Pancreas (tissue), 10 donors: ENCODE data around the gene AAMDC. TPM values are rescaled to one million over a fixed set of nuclear protein-coding genes. Genes with fewer than 3 reads are reported as not detected.
"Not testable (repeated sequence)": the region's sequence is repeated elsewhere in the genome, so short reads cannot be mapped to it uniquely, and the experiment has no call there.

Experiments
- ATAC-seq, 4 donors: fragments of 200-7000 bp; cut with Tn5 transposase; one replicate each; pipeline versions ENCODE4 v1.8.0 to v1.9.1; 2020; ENCODE audit warnings: mild to moderate bottlenecking in 4 of 4, moderate library complexity in 4 of 4
- DNase-seq, 6 donors: peaks; one replicate each; pipeline ENCODE4 v3.0.0-alpha.2; 2020
- FAIRE-seq: peaks from 2 replicates; lab custom pipeline; 2012; peaks lifted over from hg19 to GRCh38; lab: Jason Lieb, UNC
- H3K27ac ChIP-seq, 4 donors: fragments of 200-600 bp; sonication (generic); 1 replicate in 3 of 4; 2 replicates in 1 of 4; pipeline versions ENCODE4 v1.5.0 to v1.8.0; 2020
- H3K27me3 ChIP-seq, 4 donors: fragments of 200-600 bp; one replicate each; pipeline ENCODE4 v1.8.0; 2021
- H3K36me3 ChIP-seq, 3 donors: fragments of 200-600 bp; sonication (generic) in 1 of 3; one replicate each; pipeline versions ENCODE4 v1.5.0 to v1.8.0; 2020 to 2021
- H3K4me1 ChIP-seq, 3 donors: fragments of 200-600 bp; one replicate each; pipeline ENCODE4 v1.8.0; 2021
- H3K4me3 ChIP-seq, 4 donors: fragments of 200-600 bp; sonication (generic) in 2 of 4; one replicate each; pipeline versions ENCODE4 v1.5.0 to v1.8.0; 2020 to 2021
- H3K9me3 ChIP-seq, 4 donors: fragments of 200-600 bp; one replicate each; pipeline ENCODE4 v1.8.0; 2021
- CTCF ChIP-seq, 4 donors: fragments of 200-600 bp; sonication (generic) in 3 of 4; IDR thresholded peaks; one replicate each; pipeline versions ENCODE4 v1.5.0 to v1.8.0; 2021; ENCODE audit warnings: antibody characterized with exemption in 4 of 4
- WGBS, 2 donors: extraction: QIAGEN DNeasy Blood & Tissue Kit; methylation state at CpG; one replicate each; pipeline ENCODE4 v1.1.7; 2013; 5-methylcytosine and 5-hydroxymethylcytosine counted together
- intact Hi-C, 3 donors: fragments of 100-400 bp; cut with DNase I; formaldehyde crosslinking; loops; one replicate each; pipeline versions ENCODE4 v1.11.1 to v1.14.2; 2022
- polyA plus RNA-seq, 2 donors: library from polyadenylated mRNA; stranded (reverse); fragments of 200-250 nt; gene quantifications; one replicate each; pipeline ENCODE4 v1.2.3, GENCODE V29; 2013
- total RNA-seq, 6 donors: library from RNA; stranded (reverse); fragmentation: NEBNext Ultra II Directional in 4 of 6; extraction: Animal tissue kit (Norgen Biotek cat#: 25700) in 4 of 6; gene quantifications; one replicate each; pipeline versions ENCODE4 v1.2.1 to v1.2.4, GENCODE V29; 2021 to 2023
- donor health status: healthy with polysubstance abuse.
- donor health status: DM: no; HTN: no; CAD: no; lungs with moderate emphysema.
- donor health status: DM: no; HTN: no; CAD: no.
- donor health status: control.
- donor health status: control.
- donor health status: Bipolar disorder and iron deficiency.
- donor health status: DM: yes; HTN: yes; CAD: no.
- donor health status: DM: no; HTN: no; CAD: no.
- donor health status: DM: no; HTN: no; CAD: no.
- donor health status: DM: yes; HTN: yes; CAD: no.

AAMDC gene
- total and polyA plus RNA-seq, 8 donors, result 9.0 to 43.6 (median 12.0) TPM

DNA sequence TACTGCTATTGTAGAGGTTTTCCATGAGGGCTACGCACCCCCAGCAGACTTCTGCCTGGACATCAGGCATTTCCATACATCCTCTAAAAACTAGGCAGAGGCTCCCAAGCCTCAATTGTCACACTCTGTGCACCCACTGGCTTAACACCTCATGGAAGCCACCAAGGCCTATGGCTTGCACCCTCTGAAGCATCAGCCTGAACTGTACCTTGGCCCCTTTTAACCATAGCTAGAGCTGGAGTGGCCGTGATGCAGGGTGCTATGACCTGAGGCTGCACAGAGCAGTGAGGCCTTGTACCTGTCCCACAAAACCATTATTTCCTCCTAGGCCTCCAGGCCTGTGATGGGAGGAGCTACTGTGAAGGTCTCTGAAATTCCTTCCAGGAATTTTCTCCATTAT is 33.9 kb downstream of the AAMDC start:
- H3K4me1 ChIP-seq, result no peaks in the 10 kb centered on the region
- peaks cover 0 to 4% (median 0%) of the 10 kb centered on the region in 3 donors for H3K36me3 ChIP-seq
- no peaks in the 10 kb centered on the region for H3K27me3 ChIP-seq
- intact Hi-C loops, result no loop called here
- H3K9me3 ChIP-seq, result no peaks in the 10 kb centered on the region
- ATAC-seq, result no peak
- 98% methylated on average over 2 of the region's 2 CpGs for WGBS, 2 donors
- TF ChIP-seq CTCF (IDR thresholded peaks at IDR 0.05), result no peak
- no peak overlapping the region for H3K27ac ChIP-seq
- DNase-seq, result no peak
- H3K4me3 ChIP-seq, result no peak overlapping the region
- no peak for FAIRE-seq

DNA sequence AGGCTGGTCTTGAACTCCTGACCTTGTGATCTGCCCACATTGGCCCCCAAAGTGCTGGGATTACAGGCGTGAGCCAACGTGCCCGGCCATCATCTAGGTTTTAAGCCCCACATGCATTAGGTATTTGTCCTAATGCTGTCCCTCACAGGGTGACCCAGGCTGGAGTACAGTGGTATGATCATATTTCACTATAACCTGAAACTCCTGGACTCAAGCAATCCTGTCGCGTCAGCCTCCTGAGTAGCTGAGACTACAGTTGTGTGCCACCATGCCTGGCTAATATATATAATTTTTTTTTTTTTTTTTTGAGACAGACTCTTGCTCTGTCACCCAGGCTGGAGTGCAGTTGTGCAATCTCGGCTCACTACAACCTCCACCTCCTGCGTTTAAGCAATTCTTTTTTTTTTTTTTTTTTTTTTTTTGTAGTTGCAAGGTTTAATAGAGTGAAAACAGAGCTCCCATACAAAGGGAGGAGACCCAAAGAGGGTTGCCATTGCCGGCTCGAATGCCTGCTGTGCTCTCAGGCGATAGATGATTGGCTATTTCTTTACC is 37.0 kb downstream of the AAMDC start:
- H3K27me3 ChIP-seq, FAIRE-seq, H3K9me3 ChIP-seq, ATAC-seq, H3K27ac ChIP-seq, H3K36me3 ChIP-seq, DNase-seq, H3K4me1 ChIP-seq, intact Hi-C loops, H3K4me3 ChIP-seq: not testable (repeated sequence)
- WGBS, 2 donors, result 93 to 98% methylated on average over 10 of the region's 10 CpGs

DNA sequence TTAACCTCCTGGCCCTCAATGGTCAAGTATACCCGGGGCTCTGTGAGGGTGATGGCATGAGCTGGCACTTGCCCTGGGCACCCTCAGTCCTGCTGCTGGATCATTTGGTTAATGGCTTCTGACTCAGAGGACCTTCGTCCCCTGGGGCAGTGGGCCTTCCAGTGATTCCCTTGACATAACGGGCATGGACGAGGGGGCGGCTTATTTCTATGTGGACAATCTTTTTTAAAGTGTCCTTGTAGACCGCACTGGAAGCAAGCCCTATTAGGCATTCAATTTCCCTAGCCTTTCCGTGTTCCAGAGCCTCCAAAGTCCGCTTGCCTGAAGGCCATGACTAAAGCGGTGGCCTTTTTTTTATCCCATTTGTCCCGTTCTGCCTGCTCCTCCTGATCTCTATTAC is 40.5 kb downstream of the AAMDC start:
- H3K27ac ChIP-seq, H3K4me3 ChIP-seq, H3K4me1 ChIP-seq, FAIRE-seq, ATAC-seq, H3K36me3 ChIP-seq, DNase-seq, H3K27me3 ChIP-seq, intact Hi-C loops, H3K9me3 ChIP-seq: not testable (repeated sequence)
- 57 to 59% methylated on average over 10 of the region's 10 CpGs for WGBS, 2 donors

GRCh38 chr11:77865805-77866204 is 44.9 kb downstream of the AAMDC start:
- intact Hi-C loops, result no loop called here
- Histone ChIP-seq H3K36me3 (peaks cover 0 to 2% (median 1%) of the 10 kb centered on the region in 3 donors), H3K4me3 (no peak overlapping the region), H3K27ac (no peak overlapping the region), H3K4me1 (no peaks in the 10 kb centered on the region), H3K27me3 (no peaks in the 10 kb centered on the region), H3K9me3 (no peaks in the 10 kb centered on the region)
- TF ChIP-seq CTCF (IDR thresholded peaks at IDR 0.05), result no peak
- DNase-seq, result no peak
- FAIRE-seq, result no peak
- ATAC-seq, result no peak
- WGBS, 2 donors, result 88 to 92% methylated on average over 1 of the region's 1 CpG

- Histone ChIP-seq H3K4me1 (no peaks in the 10 kb centered on the region), H3K36me3 (peaks cover 0 to 6% (median 3%) of the 10 kb centered on the region in 3 donors), H3K4me3 (no peak overlapping the region), H3K27me3 (no peaks in the 10 kb centered on the region), H3K9me3 (no peaks in the 10 kb centered on the region), H3K27ac (no peak overlapping the region)
- TF ChIP-seq CTCF (IDR thresholded peaks at IDR 0.05), result no peak
- no peak for DNase-seq
- intact Hi-C loops, result no loop called here
- no peak for FAIRE-seq
- 81 to 90% methylated on average over 1 of the region's 1 CpG for WGBS, 2 donors
- ATAC-seq, result no peak
Measured at GRCh38 chr11:77866336-77866735, 45.4 kb downstream of the AAMDC start.

- no peak overlapping the region for H3K27ac ChIP-seq
- no peak overlapping the region for H3K4me3 ChIP-seq
- H3K9me3 ChIP-seq, result no peaks in the 10 kb centered on the region
- 92 to 94% methylated on average over 4 of the region's 4 CpGs for WGBS, 2 donors
- H3K4me1 ChIP-seq, result no peaks in the 10 kb centered on the region
- DNase-seq, result no peak
- intact Hi-C loops, result no loop called here
- no peak for ATAC-seq
- no peaks in the 10 kb centered on the region for H3K27me3 ChIP-seq
- peaks cover 0 to 8% (median 3%) of the 10 kb centered on the region in 3 donors for H3K36me3 ChIP-seq
- FAIRE-seq, result no peak
- TF ChIP-seq CTCF (IDR thresholded peaks at IDR 0.05), result no peak
Measured at GRCh38 chr11:77868744-77869143, 47.8 kb downstream of the AAMDC start.
